CMK (cell line): ENCODE measurements around the gene APOH.
A peak's percentile ranks its signal among the peaks of the same experiment; 100 is the strongest.
"Not testable (repeated sequence)": the region's sequence is repeated elsewhere in the genome, so short reads cannot be mapped to it uniquely, and the experiment has no call there.

Experiments
- DNase-seq: peaks from one replicate; pipeline ENCODE4 v3.0.0-alpha.2; 2010; ENCODE audit warnings: low read depth

The APOH gene, protein sequence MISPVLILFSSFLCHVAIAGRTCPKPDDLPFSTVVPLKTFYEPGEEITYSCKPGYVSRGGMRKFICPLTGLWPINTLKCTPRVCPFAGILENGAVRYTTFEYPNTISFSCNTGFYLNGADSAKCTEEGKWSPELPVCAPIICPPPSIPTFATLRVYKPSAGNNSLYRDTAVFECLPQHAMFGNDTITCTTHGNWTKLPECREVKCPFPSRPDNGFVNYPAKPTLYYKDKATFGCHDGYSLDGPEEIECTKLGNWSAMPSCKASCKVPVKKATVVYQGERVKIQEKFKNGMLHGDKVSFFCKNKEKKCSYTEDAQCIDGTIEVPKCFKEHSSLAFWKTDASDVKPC

DNA sequence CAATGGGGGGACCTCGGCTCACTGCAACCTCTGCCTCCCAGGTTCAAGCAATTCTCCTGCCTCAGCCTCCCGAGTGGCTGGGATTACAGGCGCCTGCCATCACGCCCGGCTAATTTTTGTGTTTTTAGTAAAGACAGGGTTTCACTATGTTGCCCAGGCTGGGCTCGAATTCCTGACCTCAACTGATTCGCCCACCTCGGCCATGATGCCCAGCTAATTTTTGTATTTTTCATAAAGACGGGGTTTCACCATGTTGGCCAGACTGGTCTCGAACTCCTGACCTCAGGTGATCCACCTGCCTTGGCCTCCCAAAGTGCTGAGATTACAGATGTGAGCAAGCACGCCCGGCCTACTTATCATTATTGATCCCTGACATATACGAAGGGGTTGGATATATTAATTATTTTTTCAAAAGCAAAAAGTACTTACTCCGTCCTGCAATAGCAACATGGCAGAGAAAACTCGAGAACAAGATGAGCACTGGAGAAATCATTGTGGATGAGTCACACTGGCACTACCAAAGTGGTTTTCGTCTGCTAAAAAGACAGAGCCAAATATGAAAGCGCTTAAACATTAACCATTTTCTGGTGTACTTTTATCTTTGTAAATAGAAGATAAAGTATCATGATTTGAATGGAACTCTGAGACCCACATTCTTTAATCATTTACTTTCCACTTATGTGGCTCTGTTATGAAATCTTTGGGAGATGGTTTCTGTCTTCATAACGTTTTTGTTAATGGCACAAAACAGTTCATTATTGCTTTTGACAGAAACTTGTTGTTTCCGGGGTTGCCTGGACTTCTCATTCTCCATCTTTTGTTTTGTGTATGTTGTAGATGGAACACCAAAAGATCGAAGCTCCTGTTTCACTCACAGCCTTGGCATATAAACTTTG is at the start of gene APOH:
Gene APOH, minus strand, starts transcription at position 529 of the 896 bp plus-strand sequence. Its CDS starts 36 bp downstream, at position 493.
- no peak for DNase-seq

DNA sequence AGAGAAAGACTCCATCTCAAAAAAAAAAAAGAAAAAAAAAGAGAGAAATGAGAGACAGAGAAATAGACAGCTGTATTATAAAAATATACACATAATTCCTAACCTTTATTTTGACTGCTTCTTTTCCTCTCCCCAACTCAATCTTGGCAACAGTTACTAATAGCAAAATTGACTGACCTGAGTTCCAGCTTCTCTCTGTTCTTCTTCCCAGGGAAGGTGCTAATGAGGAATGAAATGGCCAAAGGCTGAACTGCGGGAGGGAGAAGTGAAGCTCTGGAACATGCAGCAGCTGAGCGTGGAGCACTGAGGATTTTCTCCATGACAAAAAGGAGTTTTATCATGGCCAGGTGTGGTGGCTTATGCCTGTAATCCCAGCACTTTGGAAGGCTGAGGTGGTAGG is 48.0 kb upstream of the APOH start:
- no peak for DNase-seq

DNA sequence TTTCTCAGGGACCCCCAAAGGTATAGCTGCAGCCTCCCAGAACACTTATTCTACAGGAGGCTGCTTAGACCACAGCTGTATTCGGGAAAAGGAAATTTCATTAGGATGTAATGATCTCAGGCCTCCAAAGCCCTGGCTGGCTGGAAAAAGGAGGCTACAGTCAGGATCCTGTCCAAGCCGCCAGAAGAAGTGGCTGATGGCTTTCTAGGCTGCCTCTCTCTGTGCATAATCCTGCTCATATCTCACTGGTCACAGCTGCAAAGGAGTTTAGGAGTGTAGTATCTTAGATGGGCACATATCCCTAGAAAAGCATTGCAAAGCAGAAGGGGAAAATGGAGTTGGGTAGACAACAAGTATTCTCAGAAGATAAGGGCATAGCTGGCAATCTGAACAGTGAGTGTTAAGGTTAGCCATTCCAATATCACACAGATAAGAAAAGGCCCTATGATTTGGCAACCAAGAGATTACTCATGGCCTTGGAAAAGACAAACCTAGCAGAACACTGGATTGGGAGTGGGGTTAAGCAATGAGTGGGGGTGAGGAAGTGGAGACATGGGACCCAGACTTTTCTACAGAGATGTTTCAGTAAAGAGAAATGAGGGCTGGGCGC is 47.2 kb upstream of the APOH start:
- no peak for DNase-seq

DNA sequence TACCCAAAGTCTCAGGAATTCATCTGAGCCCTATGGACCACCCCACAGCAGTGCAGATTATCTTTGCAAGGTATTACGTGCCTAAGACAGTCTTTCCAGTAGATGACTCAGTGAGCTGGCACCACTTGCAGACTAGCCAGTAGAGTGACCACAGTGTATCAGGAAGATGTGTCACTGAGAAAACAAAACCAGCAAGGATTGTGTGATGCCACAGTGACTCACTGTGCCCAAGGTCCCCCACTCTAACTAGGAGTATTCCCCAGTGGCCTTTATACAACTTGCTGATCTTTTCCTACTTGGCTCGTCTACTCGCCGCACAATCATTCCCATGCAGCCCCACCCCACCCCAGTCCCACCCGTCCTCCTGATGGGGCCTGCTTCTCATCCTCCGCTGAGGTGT is 46.4 kb upstream of the APOH start:
- no peak for DNase-seq

DNA sequence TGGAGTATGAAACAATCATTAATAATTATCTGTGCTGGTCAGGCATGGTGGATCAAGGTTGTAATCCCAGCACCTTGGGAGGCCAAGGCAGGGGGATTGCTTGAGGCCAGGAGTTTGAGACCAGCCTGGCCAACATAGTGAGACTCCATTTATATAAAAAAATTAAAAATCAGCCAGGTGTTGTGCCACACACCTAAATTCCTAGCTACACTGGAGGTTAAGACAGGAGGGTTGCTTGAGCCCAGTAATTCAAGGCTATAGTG is 44.3 kb upstream of the APOH start:
- no peak for DNase-seq

DNA sequence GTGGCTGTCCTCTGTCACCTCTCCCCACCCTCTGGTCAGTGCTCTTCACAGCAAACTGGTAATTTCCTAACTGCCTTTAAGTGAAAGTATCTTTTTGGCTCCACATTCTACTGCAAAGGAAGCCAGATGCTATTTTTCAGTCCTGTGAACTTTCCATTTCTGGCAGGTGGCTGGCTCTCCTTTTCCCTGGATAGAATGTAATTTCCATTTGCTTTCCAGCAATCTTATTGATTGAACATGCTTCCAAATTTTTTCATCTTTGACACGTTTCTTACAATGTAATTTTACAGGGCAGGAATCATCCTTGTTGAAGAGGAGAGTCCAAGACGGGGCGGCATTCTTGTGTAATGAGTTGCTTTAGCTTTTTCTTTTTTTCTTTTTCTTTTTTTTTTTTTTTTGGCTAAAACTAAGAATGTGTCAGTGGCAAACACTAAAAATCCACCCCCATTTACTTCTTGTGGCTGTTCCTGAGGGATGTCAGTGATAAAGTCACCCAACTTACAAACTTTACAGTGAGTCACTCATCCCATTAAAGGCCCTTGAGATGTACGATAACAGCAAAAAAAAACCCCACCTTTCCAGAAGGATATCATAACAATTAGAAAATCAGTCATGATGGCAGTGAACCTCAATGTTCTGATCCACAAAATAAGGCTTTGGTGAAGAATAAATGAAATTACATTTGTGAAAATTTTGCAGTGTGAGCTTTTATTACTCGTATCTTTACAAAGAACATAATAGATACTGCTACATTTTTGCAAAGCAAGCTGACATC is 43.8 kb upstream of the APOH start:
- no peak for DNase-seq

DNA sequence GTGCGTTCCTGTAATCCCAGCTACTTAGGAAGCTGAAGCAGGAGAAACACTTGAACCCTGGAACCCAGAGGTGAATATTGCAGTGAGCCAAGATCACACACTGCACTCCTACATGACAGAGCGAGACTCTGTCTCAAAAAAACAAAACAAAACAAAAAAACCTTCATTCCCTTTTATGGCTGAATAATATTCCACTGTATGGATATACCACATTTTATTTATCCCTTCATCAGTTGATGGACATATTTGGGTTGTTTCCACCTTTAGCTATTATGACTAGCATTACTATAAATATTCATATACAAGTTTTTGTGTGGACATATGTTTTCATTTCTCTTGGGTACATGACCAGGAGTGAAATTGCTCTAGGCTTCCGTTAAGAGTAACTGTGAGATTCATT is 42.3 kb upstream of the APOH start:
- no peak for DNase-seq

DNA sequence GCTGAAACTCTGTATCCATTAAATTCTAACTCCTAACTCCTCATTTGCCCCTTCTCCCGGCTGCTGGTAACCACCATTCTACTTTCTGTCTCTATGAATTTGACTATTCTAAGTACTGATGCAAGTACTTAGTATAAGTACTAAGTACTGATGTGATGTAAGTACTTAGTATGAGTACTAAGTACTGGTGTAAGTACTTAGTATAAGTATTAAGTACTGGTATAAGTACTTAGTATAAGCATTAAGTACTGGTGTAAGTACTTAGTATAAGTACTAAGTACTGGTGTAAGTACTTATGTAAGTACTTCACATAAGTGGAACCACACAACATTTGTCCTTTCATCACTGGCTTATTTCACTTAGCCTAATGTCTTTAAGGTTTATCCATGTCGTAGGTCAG is 40.9 kb upstream of the APOH start:
- no peak for DNase-seq

DNA sequence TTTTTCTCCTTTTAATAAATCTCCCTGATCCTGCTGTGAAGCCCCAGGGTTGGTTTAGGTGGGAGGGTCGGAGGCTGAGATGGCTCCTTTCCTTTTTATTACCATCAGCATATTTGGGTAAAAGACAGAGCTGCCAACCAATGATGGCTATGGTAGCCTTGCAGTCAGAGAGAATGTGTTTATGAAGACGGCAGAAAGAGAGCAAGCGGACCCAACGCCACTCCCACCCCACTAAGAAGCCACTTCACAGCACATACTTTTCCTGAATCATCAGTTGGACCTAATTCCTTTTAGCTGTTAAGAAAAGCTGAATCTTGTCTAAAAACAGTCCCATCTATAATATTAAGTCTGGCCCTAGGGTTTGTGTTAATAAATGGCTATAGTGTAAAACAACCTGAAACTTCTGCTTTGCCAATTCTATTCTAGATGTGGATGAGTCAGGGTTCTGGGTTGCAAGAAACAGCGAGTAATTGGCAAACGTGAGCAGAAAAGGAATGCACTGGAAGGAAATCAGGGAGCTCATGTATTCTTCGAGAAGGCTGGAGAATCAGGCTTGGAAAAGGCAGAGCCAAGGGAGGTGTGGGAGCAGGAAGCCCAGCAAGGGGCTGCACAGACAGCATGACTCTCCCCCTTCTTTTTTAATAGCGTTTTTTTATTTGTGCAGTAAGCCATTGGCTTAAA is 39.2 kb upstream of the APOH start:
- no peak for DNase-seq

DNA sequence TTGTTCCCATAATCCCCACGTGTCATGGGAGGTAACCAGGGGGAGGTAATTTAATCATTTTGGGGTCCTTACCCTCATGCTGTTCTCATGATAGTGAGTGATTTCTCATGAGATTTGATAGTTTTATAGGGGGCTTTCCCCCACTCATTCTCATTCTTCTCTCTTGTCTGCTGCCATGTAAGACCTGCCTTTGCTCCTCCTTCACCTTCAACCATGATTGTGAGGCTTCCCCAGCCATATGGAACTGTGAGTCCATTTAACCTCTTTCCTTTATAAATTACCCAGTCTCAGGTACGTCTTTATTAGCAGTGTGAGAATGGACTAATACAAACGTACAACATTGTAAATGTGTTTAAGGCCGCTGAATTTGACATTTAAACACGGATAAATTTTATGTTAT is 35.5 kb upstream of the APOH start:
- no peak for DNase-seq

DNA sequence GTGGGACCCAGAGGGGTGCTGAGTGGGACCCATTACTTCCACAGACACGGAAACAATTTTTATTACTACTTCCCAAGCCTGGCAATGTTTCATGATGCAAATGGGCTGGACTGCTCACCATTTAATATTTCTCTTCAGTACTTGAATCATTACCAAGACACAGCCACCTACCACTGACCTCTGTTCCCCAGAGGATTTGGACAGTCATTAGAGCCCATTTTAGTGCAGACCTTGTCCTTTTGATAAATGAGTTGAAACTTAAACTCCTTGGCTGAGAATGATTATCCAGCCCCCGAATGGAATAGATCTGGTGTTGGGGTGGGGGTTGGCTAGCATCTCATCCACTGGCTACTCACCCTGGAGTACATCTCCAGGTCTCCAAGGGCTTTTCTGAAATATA is 33.6 kb upstream of the APOH start:
- DNase-seq: no peak

DNA sequence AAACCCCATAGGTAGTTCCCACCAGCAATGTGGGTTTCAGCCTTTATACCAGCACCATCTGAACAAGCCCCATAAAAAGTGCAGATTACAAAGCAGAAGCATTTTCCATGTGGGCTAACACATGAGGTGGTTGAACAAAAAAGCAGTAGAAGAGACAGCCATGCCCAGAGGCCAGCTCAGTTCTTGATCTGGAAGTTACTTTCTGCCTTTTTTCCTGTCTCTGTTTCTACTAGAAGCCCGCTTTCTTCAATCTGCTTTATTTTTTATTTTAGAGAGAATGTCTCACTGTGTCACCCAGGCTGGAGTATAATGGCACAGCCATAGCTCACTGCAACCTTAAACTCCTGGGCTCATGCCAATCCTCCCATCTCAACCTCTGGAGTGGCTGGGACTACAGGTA is 31.5 kb upstream of the APOH start:
- DNase-seq: no peak

DNA sequence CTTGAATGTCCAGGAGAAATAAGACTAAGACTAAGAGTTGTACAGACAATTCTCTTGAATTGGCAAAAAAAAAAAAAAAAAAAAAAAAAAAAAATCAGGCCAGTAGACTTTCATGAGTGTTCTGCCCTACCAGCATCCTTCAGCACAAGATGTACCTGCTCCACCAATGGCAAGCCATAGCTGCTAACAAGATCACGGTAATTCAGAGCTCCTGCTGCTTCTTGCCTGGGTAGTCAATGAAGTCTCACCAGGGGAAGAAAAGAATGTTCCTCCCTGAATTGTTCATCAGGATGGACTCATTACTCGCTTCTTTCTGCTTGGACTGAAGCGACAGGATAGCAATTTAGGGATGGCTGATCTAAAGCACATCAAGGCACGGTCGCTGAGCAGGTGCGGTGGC is 31.1 kb upstream of the APOH start:
- DNase-seq: no peak

DNA sequence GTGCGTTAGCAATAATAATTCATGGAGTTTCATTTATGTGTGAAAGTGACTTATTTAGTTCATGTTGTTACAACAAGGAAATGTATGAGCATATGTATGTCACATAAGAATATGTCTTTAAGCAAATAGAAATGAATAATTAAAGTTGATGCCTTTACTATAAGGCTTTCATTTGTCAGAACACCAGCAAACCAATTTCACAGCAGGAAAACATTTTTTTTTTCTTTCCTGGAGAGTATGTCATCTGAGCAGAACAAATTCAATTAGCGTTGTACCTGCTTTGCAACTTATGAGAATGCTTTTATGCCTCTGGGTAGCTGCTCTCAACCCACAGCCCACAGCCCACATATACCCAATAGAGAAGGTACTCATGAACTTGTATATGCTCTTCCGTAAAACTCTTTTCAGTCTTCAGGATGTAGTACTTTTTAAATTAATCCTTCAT is 26.3 kb upstream of the APOH start:
- DNase-seq: no peak

DNA sequence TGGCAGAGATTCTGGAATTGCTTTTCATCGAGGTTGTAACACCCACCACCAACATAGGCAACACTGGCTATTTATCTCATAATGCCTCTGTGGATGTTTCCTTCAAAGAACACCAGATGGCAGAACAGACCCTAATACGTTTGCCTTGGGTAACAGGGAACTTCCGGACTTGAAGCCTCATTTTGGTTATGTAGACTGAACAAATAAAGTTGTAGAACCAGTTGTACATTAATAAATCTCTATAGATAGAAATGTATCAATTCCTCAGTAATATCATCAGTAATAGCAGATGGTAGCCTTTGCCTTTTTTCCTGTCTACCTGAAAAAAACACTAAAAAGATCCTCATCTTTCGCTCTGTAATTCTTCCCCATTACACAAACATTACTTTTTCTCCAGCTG is 25.9 kb upstream of the APOH start:
- peak; percentile 12 for DNase-seq

DNA sequence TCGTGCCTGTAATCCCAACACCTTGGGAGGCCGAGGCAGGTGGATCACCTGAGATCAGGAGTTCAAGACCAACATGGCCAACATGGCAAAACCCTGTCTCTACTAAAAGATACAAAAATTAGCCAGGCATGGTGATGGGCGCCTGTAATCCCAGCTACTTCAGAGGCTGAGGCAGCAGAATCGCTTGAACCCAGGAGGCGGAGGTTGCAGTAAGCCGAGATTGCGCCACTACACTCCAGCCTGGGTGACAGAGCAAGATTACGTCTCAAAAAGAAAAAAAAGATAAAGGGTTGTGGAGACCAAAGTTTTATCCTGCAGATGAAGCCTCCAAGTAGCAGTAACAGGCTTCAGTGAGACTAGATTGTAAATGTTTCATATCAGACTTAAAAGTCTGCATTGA is 24.2 kb upstream of the APOH start:
- not testable (repeated sequence) for DNase-seq

DNA sequence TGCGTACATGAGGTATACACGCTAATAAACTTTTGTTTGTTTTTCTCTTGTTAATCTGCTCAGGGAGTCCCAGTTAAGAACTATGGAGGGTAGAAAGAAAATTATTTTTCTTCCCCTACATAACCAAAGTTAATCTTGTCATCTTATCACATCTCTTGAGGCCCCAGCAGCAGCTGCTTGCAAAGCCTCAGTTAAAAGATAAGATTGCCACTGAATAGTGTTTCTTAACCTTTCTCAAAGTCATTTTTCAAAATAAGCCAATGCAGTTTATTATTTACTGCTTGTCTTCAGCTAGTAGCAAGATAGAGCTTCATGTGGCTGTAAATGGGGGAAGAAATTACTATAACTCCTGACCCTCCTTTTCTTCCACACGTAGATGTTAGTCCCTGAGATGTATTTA is 21.5 kb upstream of the APOH start:
- no peak for DNase-seq

DNA sequence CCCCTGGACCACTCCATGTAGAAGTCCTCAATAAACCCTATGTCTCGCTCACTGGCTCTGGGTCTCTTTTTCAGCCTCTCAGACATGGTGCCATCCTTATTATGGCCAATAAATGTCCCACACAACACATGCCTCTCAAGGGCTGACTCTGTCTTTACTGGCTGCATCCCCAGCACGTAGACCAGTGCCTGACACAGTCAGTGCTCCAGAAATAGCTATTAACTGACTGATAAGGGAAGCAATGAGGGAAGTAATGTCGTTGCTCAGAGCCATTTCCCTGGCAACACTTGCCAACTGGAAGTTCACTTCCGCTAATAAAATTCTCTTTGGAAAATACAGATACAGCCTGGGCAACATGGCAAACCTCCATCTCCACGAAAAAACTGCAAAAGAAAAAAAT is 19.1 kb upstream of the APOH start:
- DNase-seq: no peak

DNA sequence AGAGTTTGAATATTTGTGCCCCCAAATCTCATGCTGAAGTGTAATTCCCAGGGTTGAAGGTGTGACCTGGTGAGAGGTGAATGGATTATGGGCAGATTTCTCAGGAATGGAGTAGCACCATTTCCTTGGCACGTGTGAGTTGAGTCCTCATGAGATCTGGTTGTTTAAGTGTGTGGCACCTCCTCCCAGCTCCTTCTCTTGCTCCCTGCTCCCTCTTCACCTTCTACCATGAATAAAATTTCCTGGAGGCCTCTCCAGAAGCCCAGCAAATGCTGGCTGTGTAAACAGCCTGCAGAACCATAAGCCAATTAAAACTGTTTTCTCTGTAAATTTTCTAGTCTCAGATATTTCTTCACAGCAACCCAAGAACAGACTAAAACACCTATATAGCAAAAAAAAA is 12.6 kb upstream of the APOH start:
- DNase-seq: no peak

DNA sequence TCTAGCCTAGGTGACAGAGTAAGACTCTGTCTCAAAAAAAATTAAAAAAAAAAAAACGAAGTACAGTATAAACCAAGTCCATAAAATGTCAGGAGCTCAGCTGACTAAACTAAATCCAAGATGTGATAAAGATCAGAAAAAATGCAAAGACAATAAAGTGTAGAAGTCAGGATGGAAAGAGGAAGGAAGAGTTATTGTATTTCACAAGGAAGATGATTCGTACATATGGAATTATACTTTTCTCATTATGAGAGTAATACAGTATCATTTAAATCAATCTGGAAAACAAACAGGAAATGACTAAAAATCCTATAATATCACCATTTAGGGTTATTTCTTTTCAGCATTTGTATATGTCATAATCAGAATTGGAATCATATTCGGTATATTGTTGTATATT is 11.4 kb upstream of the APOH start:
- DNase-seq: no peak

DNA sequence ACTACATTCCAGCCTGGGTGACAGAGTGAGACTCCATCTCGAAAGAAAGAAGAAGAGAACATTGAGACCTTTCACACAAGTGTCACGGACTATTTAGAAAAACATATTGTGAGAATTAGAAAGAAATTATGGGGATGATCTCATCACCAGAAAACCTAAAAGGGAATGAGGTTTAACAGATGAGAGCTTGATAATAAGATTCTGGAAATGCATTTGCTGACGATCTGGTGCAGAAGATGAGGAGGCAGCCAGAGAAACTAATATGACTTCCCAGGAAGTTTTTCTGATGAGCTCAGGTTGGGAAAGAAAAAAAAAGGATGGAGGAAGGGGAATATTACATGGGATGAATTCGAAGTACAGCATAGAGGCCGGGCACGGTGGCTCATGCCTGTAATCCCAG is 10.8 kb upstream of the APOH start:
- no peak for DNase-seq
